K562 (cell line): ENCODE measurements around the gene ZC3H8. TPM values are rescaled to one million over a fixed set of nuclear protein-coding genes. Genes with fewer than 3 reads are reported as not detected.

Source experiments
- CLOCK ChIP-seq: fragments of 250-450 bp; sonication (Bioruptor Pico); IDR thresholded peaks from 2 replicates; pipeline ENCODE4 v1.4.0; 2020; ENCODE audit warnings: mild to moderate bottlenecking, moderate library complexity, borderline replicate concordance
- ETS2 ChIP-seq: IDR thresholded peaks from 2 replicates; pipeline ENCODE4 v1.6.1; 2016; ENCODE audit warnings: borderline replicate concordance, missing genetic modification characterization, mild to moderate bottlenecking, moderate library complexity, missing compliant biosample characterization; ENCODE audit not compliant: poor library complexity, severe bottlenecking
- GABPB2 ChIP-seq: fragments of 250-450 bp; sonication (Bioruptor Pico); conservative IDR thresholded peaks from 2 replicates; pipeline ENCODE4 v1.5.1; 2021; ENCODE audit warnings: mild to moderate bottlenecking
- HDGF ChIP-seq: fragments of 450-650 bp; IDR thresholded peaks from 2 replicates; pipeline ENCODE4 v1.6.1; 2016
- MAFG ChIP-seq: fragments of 450-650 bp; conservative IDR thresholded peaks from 2 replicates; pipeline ENCODE4 v1.6.1; 2016; ENCODE audit warnings: missing genetic modification characterization, missing compliant biosample characterization
- MBD1 ChIP-seq: fragments of 250-450 bp; sonication (Bioruptor Pico); IDR thresholded peaks from 2 replicates; pipeline ENCODE4 v1.8.0; 2022; ENCODE audit warnings: inconsistent platforms
- MNT ChIP-seq, 2 experiments: fragments of 450-650 bp; conservative IDR thresholded peaks; 2 replicates each; pipeline ENCODE4 v1.6.1; 2017; ENCODE audit warnings: mild to moderate bottlenecking in 2 of 2, moderate library complexity in 2 of 2
- NCOA2 ChIP-seq, 2 experiments: fragments of 450-650 bp; IDR thresholded peaks; 2 replicates each; pipeline ENCODE4 v1.6.1; 2018; ENCODE audit warnings: mild to moderate bottlenecking in 2 of 2, moderate library complexity in 1 of 2; ENCODE audit not compliant: partially characterized antibody in 2 of 2
- NONO ChIP-seq, 2 experiments: fragments of 200-400 bp in 1 of 2; fragments of 450-650 bp in 1 of 2; formaldehyde crosslinking in 1 of 2; IDR thresholded peaks; 2 replicates each; pipeline ENCODE4 v1.6.1; 2017; ENCODE audit warnings: low read depth in 2 of 2, mild to moderate bottlenecking in 2 of 2, moderate library complexity in 2 of 2, low read length in 1 of 2
- PURB ChIP-seq: sonication (generic); formaldehyde crosslinking; IDR thresholded peaks from 2 replicates; pipeline ENCODE4 v1.9.0; 2021; ENCODE audit warnings: low read depth, mild to moderate bottlenecking, missing genetic modification reagents
- SOX6 ChIP-seq: fragments of 450-650 bp; IDR thresholded peaks from 2 replicates; pipeline ENCODE4 v1.6.1; 2014; ENCODE audit warnings: mild to moderate bottlenecking
- SP1 ChIP-seq: sonication (generic); formaldehyde crosslinking; IDR thresholded peaks from 2 replicates; pipeline ENCODE4 v1.8.1; 2022; ENCODE audit warnings: mild to moderate bottlenecking, missing genetic modification reagents
- TBL1XR1 ChIP-seq, 2 experiments: IDR thresholded peaks; 2 replicates each; pipeline ENCODE4 v1.6.1; 2012; ENCODE audit warnings: improper control_type of control experiment in 2 of 2, low read length in 2 of 2, mild to moderate bottlenecking in 1 of 2
- ZBED1 ChIP-seq: IDR thresholded peaks from 2 replicates; pipeline ENCODE4 v1.6.1; 2014
- ZBTB26 ChIP-seq: fragments of 450-650 bp; formaldehyde crosslinking; IDR thresholded peaks from 2 replicates; pipeline ENCODE4 v1.4.0; 2022; ENCODE audit warnings: missing genetic modification characterization
- ZNF589 ChIP-seq: fragments of 200-800 bp; sonication (Bioruptor generic); IDR thresholded peaks from 2 replicates; pipeline ENCODE4 v1.6.1; 2016; ENCODE audit warnings: low read depth, missing genetic modification characterization, missing compliant biosample characterization
- ZNF592 ChIP-seq: fragments of 450-650 bp; IDR thresholded peaks from 2 replicates; pipeline ENCODE4 v1.6.1; 2017; ENCODE audit warnings: antibody characterized with exemption, mild to moderate bottlenecking
- polyA plus RNA-seq, 8 experiments: library from polyadenylated mRNA; depleted of rRNA in 4 of 8; stranded (reverse) in 5 of 8; unstranded in 3 of 8; fragments of >200 nt; fragmentation: Nextera tagmentation in 2 of 8; fragmentation: Illumina TruSeq in 1 of 8; extraction: Ambion mirVana in 2 of 8; extraction: Trizol in 1 of 8; gene quantifications; 2 replicates each; pipeline versions ENCODE4 v1.2.1 to v1.2.3, GENCODE V29; 2011 to 2014; ENCODE audit warnings: inconsistent platforms in 1 of 8, missing spikeins in 1 of 8
- total RNA-seq, 7 experiments: library from RNA; depleted of rRNA in 6 of 7; stranded (reverse); fragments of >200 nt in 6 of 7; fragmentation: Illumina TruSeq in 2 of 7; extraction: Trizol in 2 of 7; gene quantifications; 2 replicates each; pipeline versions ENCODE4 v1.2.1 to v1.2.3, GENCODE V29; 2011 to 2021; ENCODE audit warnings: low replicate concordance in 1 of 7

Gene ZC3H8
- total and polyA plus RNA-seq, 9 of the 15 experiments (the other 6 are each of a cell fraction or from before 2014, with no cell fraction given), result 11.6 to 41.5 (median 27.5) TPM

- TF ChIP-seq PURB (no peak), ZNF592 (0 out of 2 replicates have a peak, but pooled peaks have one; percentile 4), MAFG (no peak), MBD1 (CRISPR knock-in tag) (0 out of 2 replicates have a peak, but pooled peaks have one; percentile 27), ZBED1 (no peak), NCOA2 (IDR thresholded peaks at IDR 0.05; ENCODE audit: partially characterized antibody in 2 of 2) (no peak), NONO (IDR thresholded peaks at IDR 0.05; ENCODE audit: low read depth in 2 of 2, low read length in 1 of 2) (no peak), SP1 (0 out of 2 replicates have a peak, but pooled peaks have one; percentile 15), ZBTB26 (no peak), ETS2 (tag) (no peak), GABPB2 (CRISPR knock-in tag) (no peak), TBL1XR1 (IDR thresholded peaks at IDR 0.05; ENCODE audit: low read length in 2 of 2) (no peak), MNT (conservative IDR thresholded peaks at IDR 0.05) (no peak), HDGF (0 out of 2 replicates have a peak, but pooled peaks have one; percentile 83), ZNF589 (CRISPR knock-in tag) (peak; percentile 17; the same call in 1 of the 2 replicates), SOX6 (no peak), CLOCK (CRISPR knock-in tag) (no peak)
Observed at GRCh38 chr2:112273349-112273748, 18.5 kb upstream of the ZC3H8 start (continued).
